Measurements from ENCODE around the gene TINCR. TPM values are rescaled to one million over a fixed set of nuclear protein-coding genes. Genes with fewer than 3 reads are reported as not detected.
A peak's percentile ranks its signal among the peaks of the same experiment; 100 is the strongest.

TINCR gene
- total and polyA plus RNA-seq, 4 donors: 0.05 to 0.08 TPM; not detected in 2

DNA sequence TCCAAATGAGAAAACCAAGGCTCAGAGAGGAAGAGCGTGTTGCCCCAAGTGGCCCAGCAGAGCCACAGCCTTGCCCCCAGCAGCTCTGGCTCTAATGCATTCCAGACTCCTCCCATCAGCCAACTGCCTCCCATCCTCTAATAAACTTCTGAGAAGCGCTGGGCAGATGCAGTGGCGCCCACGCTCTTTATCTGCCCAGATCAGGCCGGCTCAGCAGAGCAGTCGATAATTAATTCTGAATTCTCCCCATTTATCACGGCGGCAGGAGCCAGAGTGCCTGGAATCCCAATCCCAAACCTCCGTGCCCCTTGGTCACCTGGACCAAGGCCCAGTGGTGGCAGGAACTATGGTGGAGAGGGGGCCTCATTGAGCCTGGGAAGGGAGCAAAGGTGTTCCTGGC is 13.9 kb downstream of the TINCR start:
- TF ChIP-seq EGR1 (IDR thresholded peaks at IDR 0.05; ENCODE audit: low read depth in 2 of 2) (no peak), TAF1 (conservative IDR thresholded peaks at IDR 0.05) (no peak), GABPA (IDR thresholded peaks at IDR 0.05 in 1 of 2, conservative IDR thresholded peaks at IDR 0.05 in 1 of 2) (no peak), RAD21 (IDR thresholded peaks at IDR 0.05) (no peak), HNF4A (conservative IDR thresholded peaks at IDR 0.05) (no peak), NR2F2 (IDR thresholded peaks at IDR 0.05) (no peak)
- TF ChIP-seq, protein P1, sequence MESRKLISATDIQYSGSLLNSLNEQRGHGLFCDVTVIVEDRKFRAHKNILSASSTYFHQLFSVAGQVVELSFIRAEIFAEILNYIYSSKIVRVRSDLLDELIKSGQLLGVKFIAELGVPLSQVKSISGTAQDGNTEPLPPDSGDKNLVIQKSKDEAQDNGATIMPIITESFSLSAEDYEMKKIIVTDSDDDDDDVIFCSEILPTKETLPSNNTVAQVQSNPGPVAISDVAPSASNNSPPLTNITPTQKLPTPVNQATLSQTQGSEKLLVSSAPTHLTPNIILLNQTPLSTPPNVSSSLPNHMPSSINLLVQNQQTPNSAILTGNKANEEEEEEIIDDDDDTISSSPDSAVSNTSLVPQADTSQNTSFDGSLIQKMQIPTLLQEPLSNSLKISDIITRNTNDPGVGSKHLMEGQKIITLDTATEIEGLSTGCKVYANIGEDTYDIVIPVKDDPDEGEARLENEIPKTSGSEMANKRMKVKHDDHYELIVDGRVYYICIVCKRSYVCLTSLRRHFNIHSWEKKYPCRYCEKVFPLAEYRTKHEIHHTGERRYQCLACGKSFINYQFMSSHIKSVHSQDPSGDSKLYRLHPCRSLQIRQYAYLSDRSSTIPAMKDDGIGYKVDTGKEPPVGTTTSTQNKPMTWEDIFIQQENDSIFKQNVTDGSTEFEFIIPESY (IDR thresholded peaks at IDR 0.05): no peak
- TF ChIP-seq, protein P2, sequence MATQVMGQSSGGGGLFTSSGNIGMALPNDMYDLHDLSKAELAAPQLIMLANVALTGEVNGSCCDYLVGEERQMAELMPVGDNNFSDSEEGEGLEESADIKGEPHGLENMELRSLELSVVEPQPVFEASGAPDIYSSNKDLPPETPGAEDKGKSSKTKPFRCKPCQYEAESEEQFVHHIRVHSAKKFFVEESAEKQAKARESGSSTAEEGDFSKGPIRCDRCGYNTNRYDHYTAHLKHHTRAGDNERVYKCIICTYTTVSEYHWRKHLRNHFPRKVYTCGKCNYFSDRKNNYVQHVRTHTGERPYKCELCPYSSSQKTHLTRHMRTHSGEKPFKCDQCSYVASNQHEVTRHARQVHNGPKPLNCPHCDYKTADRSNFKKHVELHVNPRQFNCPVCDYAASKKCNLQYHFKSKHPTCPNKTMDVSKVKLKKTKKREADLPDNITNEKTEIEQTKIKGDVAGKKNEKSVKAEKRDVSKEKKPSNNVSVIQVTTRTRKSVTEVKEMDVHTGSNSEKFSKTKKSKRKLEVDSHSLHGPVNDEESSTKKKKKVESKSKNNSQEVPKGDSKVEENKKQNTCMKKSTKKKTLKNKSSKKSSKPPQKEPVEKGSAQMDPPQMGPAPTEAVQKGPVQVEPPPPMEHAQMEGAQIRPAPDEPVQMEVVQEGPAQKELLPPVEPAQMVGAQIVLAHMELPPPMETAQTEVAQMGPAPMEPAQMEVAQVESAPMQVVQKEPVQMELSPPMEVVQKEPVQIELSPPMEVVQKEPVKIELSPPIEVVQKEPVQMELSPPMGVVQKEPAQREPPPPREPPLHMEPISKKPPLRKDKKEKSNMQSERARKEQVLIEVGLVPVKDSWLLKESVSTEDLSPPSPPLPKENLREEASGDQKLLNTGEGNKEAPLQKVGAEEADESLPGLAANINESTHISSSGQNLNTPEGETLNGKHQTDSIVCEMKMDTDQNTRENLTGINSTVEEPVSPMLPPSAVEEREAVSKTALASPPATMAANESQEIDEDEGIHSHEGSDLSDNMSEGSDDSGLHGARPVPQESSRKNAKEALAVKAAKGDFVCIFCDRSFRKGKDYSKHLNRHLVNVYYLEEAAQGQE (IDR thresholded peaks at IDR 0.05): no peak
- H3K27ac ChIP-seq (ENCODE audit: low read depth in 1 of 2, low read length in 2 of 2): no peak overlapping the region
- H3K36me3 ChIP-seq (ENCODE audit: control insufficient read depth in 4 of 4, insufficient read depth in 3 of 4, low read depth in 1 of 4, low read length in 3 of 4): no peaks in the 10 kb centered on the region
- 85% methylated on average over 9 of the region's 9 CpGs for WGBS
- H3K27me3 ChIP-seq (ENCODE audit: control insufficient read depth in 4 of 4, insufficient read depth in 4 of 4, low read length in 3 of 4): no peaks in the 10 kb centered on the region
- H3K9me3 ChIP-seq (ENCODE audit: control insufficient read depth in 4 of 4, low read length in 3 of 4): no peaks in the 10 kb centered on the region
- H3K4me1 ChIP-seq (ENCODE audit: control insufficient read depth in 4 of 4, insufficient read depth in 4 of 4, low read length in 3 of 4): no peaks in the 10 kb centered on the region
- DNase-seq (ENCODE audit: low spot score): no peak
- no peak overlapping the region for H3K4me3 ChIP-seq (ENCODE audit: low read depth in 1 of 3, low read length in 3 of 3)
- no peak overlapping the region for H3K9ac ChIP-seq (ENCODE audit: low read depth in 1 of 2, low read length in 2 of 2)

DNA sequence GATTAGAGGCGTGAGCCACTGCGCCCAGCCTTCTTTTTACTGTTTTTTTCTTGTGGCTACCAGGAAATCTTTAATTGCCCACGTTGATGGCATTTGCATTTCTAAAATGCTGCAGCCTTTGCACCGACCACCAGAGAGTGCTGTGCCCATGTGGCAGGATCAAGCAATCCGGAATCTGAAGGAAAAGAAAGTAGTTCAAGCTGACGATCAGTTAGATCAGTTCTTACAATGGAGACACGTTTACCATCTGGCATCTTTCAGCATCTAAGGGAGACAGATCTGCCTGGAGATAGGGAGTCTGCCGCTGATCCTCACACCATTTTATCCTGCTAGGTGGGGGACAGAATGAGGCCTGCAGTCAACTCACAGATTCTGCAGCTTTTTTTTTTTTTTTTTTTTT is 19.9 kb downstream of the TINCR start:
- H3K36me3 ChIP-seq (ENCODE audit: control insufficient read depth in 4 of 4, insufficient read depth in 3 of 4, low read depth in 1 of 4, low read length in 3 of 4): no peaks in the 10 kb centered on the region
- no peak overlapping the region for H3K4me3 ChIP-seq (ENCODE audit: low read depth in 1 of 3, low read length in 3 of 3)
- WGBS: 37% methylated on average over 8 of the region's 8 CpGs
- no peak overlapping the region for H3K9ac ChIP-seq (ENCODE audit: low read depth in 1 of 2, low read length in 2 of 2)
- H3K4me1 ChIP-seq (ENCODE audit: control insufficient read depth in 4 of 4, insufficient read depth in 4 of 4, low read length in 3 of 4): no peaks in the 10 kb centered on the region
- DNase-seq (ENCODE audit: low spot score): no peak
- no peaks in the 10 kb centered on the region for H3K27me3 ChIP-seq (ENCODE audit: control insufficient read depth in 4 of 4, insufficient read depth in 4 of 4, low read length in 3 of 4)
- no peak overlapping the region for H3K27ac ChIP-seq (ENCODE audit: low read depth in 1 of 2, low read length in 2 of 2)
- no peaks in the 10 kb centered on the region for H3K9me3 ChIP-seq (ENCODE audit: control insufficient read depth in 4 of 4, low read length in 3 of 4)
- TF ChIP-seq NR2F2 (IDR thresholded peaks at IDR 0.05) (no peak), FOXA2 (IDR thresholded peaks at IDR 0.05) (no peak), RAD21 (IDR thresholded peaks at IDR 0.05) (peak; percentile 45 to 63), GABPA (IDR thresholded peaks at IDR 0.05 in 1 of 2, conservative IDR thresholded peaks at IDR 0.05 in 1 of 2) (no peak)
- TF ChIP-seq, protein P3, sequence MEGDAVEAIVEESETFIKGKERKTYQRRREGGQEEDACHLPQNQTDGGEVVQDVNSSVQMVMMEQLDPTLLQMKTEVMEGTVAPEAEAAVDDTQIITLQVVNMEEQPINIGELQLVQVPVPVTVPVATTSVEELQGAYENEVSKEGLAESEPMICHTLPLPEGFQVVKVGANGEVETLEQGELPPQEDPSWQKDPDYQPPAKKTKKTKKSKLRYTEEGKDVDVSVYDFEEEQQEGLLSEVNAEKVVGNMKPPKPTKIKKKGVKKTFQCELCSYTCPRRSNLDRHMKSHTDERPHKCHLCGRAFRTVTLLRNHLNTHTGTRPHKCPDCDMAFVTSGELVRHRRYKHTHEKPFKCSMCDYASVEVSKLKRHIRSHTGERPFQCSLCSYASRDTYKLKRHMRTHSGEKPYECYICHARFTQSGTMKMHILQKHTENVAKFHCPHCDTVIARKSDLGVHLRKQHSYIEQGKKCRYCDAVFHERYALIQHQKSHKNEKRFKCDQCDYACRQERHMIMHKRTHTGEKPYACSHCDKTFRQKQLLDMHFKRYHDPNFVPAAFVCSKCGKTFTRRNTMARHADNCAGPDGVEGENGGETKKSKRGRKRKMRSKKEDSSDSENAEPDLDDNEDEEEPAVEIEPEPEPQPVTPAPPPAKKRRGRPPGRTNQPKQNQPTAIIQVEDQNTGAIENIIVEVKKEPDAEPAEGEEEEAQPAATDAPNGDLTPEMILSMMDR (IDR thresholded peaks at IDR 0.05; ENCODE audit: low read depth, low read length, missing input control): peak; percentile 33

DNA sequence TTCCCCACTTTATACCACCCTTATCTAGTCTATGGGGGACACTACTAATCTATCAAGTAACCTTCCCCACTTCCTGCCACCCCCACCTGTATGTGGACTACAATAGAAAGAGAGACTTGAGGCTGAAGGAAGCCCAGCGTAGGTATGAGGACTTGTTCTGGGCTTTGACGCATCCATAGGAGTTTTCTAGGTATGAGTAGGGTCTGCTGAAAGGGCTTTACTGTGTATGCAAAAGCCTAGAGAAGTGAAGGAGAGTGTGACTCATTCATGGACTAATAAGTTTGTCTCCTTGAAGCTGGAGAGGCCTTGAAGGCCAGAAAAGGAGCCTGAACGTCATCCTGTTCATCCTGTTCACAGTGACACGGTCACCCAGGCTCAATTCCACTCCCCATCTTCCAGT is 21.8 kb downstream of the TINCR start:
- WGBS: 87% methylated on average over 4 of the region's 4 CpGs
- Histone ChIP-seq H3K9ac (ENCODE audit: low read depth in 1 of 2, low read length in 2 of 2) (no peak overlapping the region), H3K27ac (ENCODE audit: low read depth in 1 of 2, low read length in 2 of 2) (no peak overlapping the region), H3K4me3 (ENCODE audit: low read depth in 1 of 3, low read length in 3 of 3) (no peak overlapping the region), H3K4me1 (ENCODE audit: control insufficient read depth in 4 of 4, insufficient read depth in 4 of 4, low read length in 3 of 4) (no peaks in the 10 kb centered on the region), H3K27me3 (ENCODE audit: control insufficient read depth in 4 of 4, insufficient read depth in 4 of 4, low read length in 3 of 4) (no peaks in the 10 kb centered on the region), H3K36me3 (ENCODE audit: control insufficient read depth in 4 of 4, insufficient read depth in 3 of 4, low read depth in 1 of 4, low read length in 3 of 4) (no peaks in the 10 kb centered on the region), H3K9me3 (ENCODE audit: control insufficient read depth in 4 of 4, low read length in 3 of 4) (no peaks in the 10 kb centered on the region)
- no peak for DNase-seq (ENCODE audit: low spot score)
- TF ChIP-seq FOXA2 (IDR thresholded peaks at IDR 0.05) (no peak), SP1 (IDR thresholded peaks at IDR 0.05) (no peak), NR2F2 (IDR thresholded peaks at IDR 0.05) (no peak), FOXA1 (IDR thresholded peaks at IDR 0.05) (no peak), JUND (IDR thresholded peaks at IDR 0.05) (no peak), RXRA (IDR thresholded peaks at IDR 0.05) (no peak), RAD21 (IDR thresholded peaks at IDR 0.05) (no peak), EGR1 (IDR thresholded peaks at IDR 0.05; ENCODE audit: low read depth in 2 of 2) (no peak), GABPA (IDR thresholded peaks at IDR 0.05 in 1 of 2, conservative IDR thresholded peaks at IDR 0.05 in 1 of 2) (no peak), HNF4G (IDR thresholded peaks at IDR 0.05) (no peak)
- TF ChIP-seq, protein P1 (IDR thresholded peaks at IDR 0.05): no peak
- TF ChIP-seq, protein P4, sequence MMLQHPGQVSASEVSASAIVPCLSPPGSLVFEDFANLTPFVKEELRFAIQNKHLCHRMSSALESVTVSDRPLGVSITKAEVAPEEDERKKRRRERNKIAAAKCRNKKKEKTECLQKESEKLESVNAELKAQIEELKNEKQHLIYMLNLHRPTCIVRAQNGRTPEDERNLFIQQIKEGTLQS (IDR thresholded peaks at IDR 0.05): no peak

Data from liver (tissue), 9 donors.